Neuronal stem cell (in vitro differentiated cells): ENCODE data around the gene FAM83E.

Experiments used
- DNase-seq: peaks from one replicate; pipeline ENCODE4 v3.0.0-alpha.2; 2013; ENCODE audit warnings: low spot score
- H2AFZ ChIP-seq: one replicate; pipeline ENCODE4 v1.6.1; 2013; ENCODE audit warnings: mild to moderate bottlenecking, low read length, inconsistent platforms
- H2AK5ac ChIP-seq: 2 replicates; pipeline ENCODE4 v1.6.1; 2013; ENCODE audit warnings: low read depth, mild to moderate bottlenecking, inconsistent platforms, low read length, moderate library complexity, mixed read lengths
- H2BK120ac ChIP-seq: 2 replicates; pipeline ENCODE4 v1.6.1; 2013; ENCODE audit warnings: low read depth, mild to moderate bottlenecking, inconsistent platforms, low read length, moderate library complexity, mixed read lengths
- H2BK12ac ChIP-seq: one replicate; pipeline ENCODE4 v1.6.1; 2013; ENCODE audit warnings: low read length, inconsistent platforms
- H2BK15ac ChIP-seq: 2 replicates; pipeline ENCODE4 v1.6.1; 2013; ENCODE audit warnings: mild to moderate bottlenecking, low read length, inconsistent platforms, mixed read lengths
- H2BK5ac ChIP-seq: one replicate; pipeline ENCODE4 v1.6.1; 2013; ENCODE audit warnings: inconsistent platforms, mild to moderate bottlenecking, low read length, moderate library complexity
- H3K14ac ChIP-seq: one replicate; pipeline ENCODE4 v1.6.1; 2013; ENCODE audit warnings: low read length, inconsistent platforms
- H3K18ac ChIP-seq: 2 replicates; pipeline ENCODE4 v1.6.1; 2013; ENCODE audit warnings: low read length, inconsistent platforms
- H3K23ac ChIP-seq: 2 replicates; pipeline ENCODE4 v1.6.1; 2013; ENCODE audit warnings: low read depth, mild to moderate bottlenecking, mixed read lengths, low read length, inconsistent platforms; ENCODE audit not compliant: poor library complexity
- H3K27ac ChIP-seq: replicated peaks from 3 replicates; pipeline ENCODE4 v1.5.1; 2013; ENCODE audit warnings: low read length, inconsistent platforms
- H3K27me3 ChIP-seq, 3 experiments: 2 replicates each; pipeline ENCODE4 v1.6.1; 2013; ENCODE audit warnings: low read length in 3 of 3, mild to moderate bottlenecking in 2 of 3, inconsistent platforms in 1 of 3, low read depth in 1 of 3, mixed read lengths in 1 of 3, moderate library complexity in 1 of 3; ENCODE audit not compliant: control insufficient read depth in 3 of 3, insufficient read depth in 3 of 3
- H3K36me3 ChIP-seq, 2 donors: replicated peaks in 1 of 2; 2 replicates each; pipeline ENCODE4 v1.6.1; 2013; ENCODE audit warnings: low read length in 2 of 2; ENCODE audit not compliant: control insufficient read depth in 2 of 2, insufficient read depth in 2 of 2
- H3K4ac ChIP-seq: 2 replicates; pipeline ENCODE4 v1.6.1; 2013; ENCODE audit warnings: inconsistent platforms, mild to moderate bottlenecking, low read length, moderate library complexity
- H3K4me1 ChIP-seq, 2 donors: 1 replicate in 1 of 2; 2 replicates in 1 of 2; pipeline ENCODE4 v1.6.1; 2013; ENCODE audit warnings: low read length in 2 of 2, low read depth in 1 of 2; ENCODE audit not compliant: control insufficient read depth in 2 of 2, insufficient read depth in 1 of 2
- H3K4me2 ChIP-seq: one replicate; pipeline ENCODE4 v1.6.1; 2013; ENCODE audit warnings: mild to moderate bottlenecking, low read length, inconsistent platforms; ENCODE audit not compliant: insufficient read depth, poor library complexity, severe bottlenecking
- H3K4me3 ChIP-seq, 2 donors: 2 replicates each; pipeline ENCODE4 v1.5.1; 2013; ENCODE audit warnings: low read length in 2 of 2, mild to moderate bottlenecking in 2 of 2, inconsistent platforms in 1 of 2, moderate library complexity in 1 of 2
- H3K79me1 ChIP-seq: one replicate; pipeline ENCODE4 v1.6.1; 2013; ENCODE audit warnings: low read depth, mild to moderate bottlenecking, inconsistent platforms, low read length, moderate library complexity
- H3K9ac ChIP-seq: one replicate; pipeline ENCODE4 v1.6.1; 2013; ENCODE audit warnings: mild to moderate bottlenecking, low read depth, low read length, inconsistent platforms; ENCODE audit not compliant: poor library complexity
- H3K9me3 ChIP-seq, 2 donors: replicated peaks in 1 of 2; 2 replicates each; pipeline versions ENCODE3 to v1.6.1; 2013; ENCODE audit warnings: low read length in 2 of 2, mild to moderate bottlenecking in 2 of 2, inconsistent platforms in 1 of 2, low read depth in 1 of 2, mixed read lengths in 1 of 2, moderate library complexity in 1 of 2; ENCODE audit not compliant: control insufficient read depth in 2 of 2, insufficient read depth in 1 of 2
- H4K8ac ChIP-seq: one replicate; pipeline ENCODE4 v1.6.1; 2013; ENCODE audit warnings: low read depth, mild to moderate bottlenecking, inconsistent platforms, low read length, moderate library complexity
- H4K91ac ChIP-seq: one replicate; pipeline ENCODE4 v1.6.1; 2013; ENCODE audit warnings: low read length, low read depth, mild to moderate bottlenecking, inconsistent platforms; ENCODE audit not compliant: poor library complexity
- WGBS, 2 donors: extraction: QIAGEN DNeasy Blood & Tissue Kit; methylation state at CpG; one replicate each; pipeline ENCODE4 v1.1.7; 2013; ENCODE audit warnings: missing lambda C conversion rate in 2 of 2, mixed read lengths in 1 of 2; ENCODE audit not compliant: insufficient read length in 2 of 2, insufficient replicate concordance in 1 of 2; ENCODE audit errors: extremely low coverage in 2 of 2; 5-methylcytosine and 5-hydroxymethylcytosine counted together

Gene FAM83E

DNA sequence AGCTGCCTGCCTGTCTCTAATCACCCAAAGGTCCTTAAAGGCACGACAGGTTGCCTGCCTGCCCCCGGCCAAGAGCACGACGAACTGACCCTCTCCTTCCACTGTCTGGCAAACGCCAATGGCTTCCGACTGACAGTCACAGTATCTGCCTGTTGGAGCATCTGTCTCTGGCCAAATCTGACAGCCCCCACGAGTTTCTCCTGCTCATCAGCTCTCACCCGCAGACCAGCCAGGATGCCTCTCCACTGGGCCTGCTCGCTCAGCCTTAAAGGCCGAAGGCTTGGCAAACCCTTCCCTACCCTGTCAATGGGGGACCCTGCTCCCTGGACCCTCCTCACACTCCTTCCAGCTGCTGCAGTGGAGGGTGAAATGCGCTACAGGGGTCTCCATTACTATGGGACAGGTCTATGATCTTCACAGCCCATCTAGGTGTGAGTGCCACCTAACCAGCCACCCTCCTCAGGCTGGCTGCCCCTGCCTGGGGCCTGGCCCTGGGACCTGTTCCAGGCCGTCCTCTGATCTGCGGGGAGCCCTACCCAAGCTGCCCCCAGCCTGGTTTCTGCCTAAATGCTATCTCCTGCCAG, 932 bp downstream of the FAM83E start:
- H3K4ac ChIP-seq = peak overlapping the region; percentile 53
- peak overlapping the region; percentile 95 for H3K23ac ChIP-seq
- H3K27ac ChIP-seq = peak overlapping the region; percentile 81
- H4K91ac ChIP-seq = no peak overlapping the region
- peak overlapping the region; percentile 77 for H2BK5ac ChIP-seq
- H3K9ac ChIP-seq = peak overlapping the region; percentile 53
- no peak overlapping the region for H3K4me3 ChIP-seq
- peaks cover 9% of the 10 kb centered on the region for H3K79me1 ChIP-seq
- peak overlapping the region; percentile 94 for H2BK12ac ChIP-seq
- no peaks in the 10 kb centered on the region for H3K27me3 ChIP-seq
- peak overlapping the region; percentile 76 for H3K14ac ChIP-seq
- H2BK15ac ChIP-seq = peak overlapping the region; percentile 34
- no peak overlapping the region for H2AFZ ChIP-seq
- H2BK120ac ChIP-seq = peak overlapping the region; percentile 72
- H4K8ac ChIP-seq = peak overlapping the region; percentile 86
- H3K4me1 ChIP-seq = peaks cover 8 to 27% of the 10 kb centered on the region in 2 donors
- no peaks in the 10 kb centered on the region for H3K9me3 ChIP-seq
- H3K36me3 ChIP-seq = peaks cover 27 to 34% of the 10 kb centered on the region in 2 donors
- DNase-seq = no peak
- H2AK5ac ChIP-seq = peak overlapping the region; percentile 97
- WGBS, 2 donors = no CpG with 5 or more reads among the region's 13 CpGs
- H3K4me2 ChIP-seq = no peak overlapping the region
- peak overlapping the region; percentile 89 for H3K18ac ChIP-seq

DNA sequence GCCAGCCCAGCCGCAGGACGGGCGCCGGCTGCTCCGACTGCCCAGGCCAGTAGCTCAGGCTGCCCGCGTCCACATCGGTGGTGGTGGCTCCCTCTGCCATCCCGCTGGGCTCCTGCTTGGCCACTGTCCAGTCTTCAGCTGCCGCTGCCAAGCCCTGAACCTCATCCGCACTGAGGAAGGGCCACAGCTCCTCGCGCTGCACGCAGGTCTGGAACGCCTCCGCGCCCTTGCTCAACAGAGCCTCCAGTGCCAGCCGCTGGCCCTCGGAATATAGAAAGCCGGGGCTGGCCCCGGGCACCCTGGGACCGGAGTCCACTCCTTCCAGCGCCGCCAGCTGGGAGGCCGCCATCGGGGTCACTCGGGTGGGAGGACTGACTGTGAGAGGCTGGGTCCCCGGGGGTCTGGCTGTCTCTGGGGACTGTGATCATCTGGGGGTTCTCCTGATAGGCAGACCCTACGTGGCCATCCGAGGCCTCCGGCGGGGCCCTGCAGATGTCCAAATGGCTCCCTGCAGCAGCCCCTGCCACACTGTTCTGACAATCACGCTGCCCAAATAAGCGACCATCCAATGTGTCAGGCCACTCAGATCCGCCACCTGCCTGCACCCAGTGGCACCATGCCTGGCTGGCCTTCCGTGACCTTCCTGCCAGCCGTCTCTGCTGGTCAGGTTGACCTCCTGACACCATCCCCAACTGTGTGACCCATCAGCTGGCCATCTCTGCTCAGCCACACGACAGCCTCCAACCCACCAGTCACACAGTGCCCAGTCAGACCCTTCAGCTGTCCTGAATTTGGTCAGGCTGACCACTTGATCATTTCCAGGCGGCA, 1.6 kb downstream of the FAM83E start:
- H3K27ac ChIP-seq = peak overlapping the region; percentile 81

DNA sequence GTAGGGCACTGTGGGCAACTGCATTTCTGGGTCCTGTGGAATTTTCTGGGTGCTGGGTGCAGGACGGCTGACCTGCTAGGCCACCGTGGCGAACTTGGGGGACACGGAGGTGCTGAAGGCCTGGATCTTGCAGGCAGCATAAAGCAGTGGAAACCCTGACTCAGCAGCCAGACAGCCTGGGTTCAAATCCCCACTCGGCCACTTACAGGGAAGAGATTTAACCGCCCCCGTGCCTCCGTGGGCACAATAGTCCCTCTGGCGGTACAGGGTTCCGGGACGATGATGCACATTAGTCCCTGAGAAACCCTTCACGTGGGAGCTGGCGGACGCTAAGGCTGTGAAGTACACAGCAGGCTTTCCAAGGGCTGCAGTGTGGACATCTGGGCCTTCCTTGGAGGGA, 3.0 kb downstream of the FAM83E start:
- H3K14ac ChIP-seq = no peak overlapping the region
- H3K4me3 ChIP-seq = no peak overlapping the region
- H3K36me3 ChIP-seq = peaks cover 18 to 22% of the 10 kb centered on the region in 2 donors
- DNase-seq = no peak
- H2BK120ac ChIP-seq = no peak overlapping the region
- H4K8ac ChIP-seq = no peak overlapping the region
- H3K27me3 ChIP-seq = no peaks in the 10 kb centered on the region
- peaks cover 6% of the 10 kb centered on the region for H3K79me1 ChIP-seq
- no CpG with 5 or more reads among the region's 14 CpGs for WGBS, 2 donors
- peak overlapping the region; percentile 65 for H3K23ac ChIP-seq
- H3K27ac ChIP-seq = no peak overlapping the region
- no peaks in the 10 kb centered on the region for H3K9me3 ChIP-seq
- H2AK5ac ChIP-seq = peak overlapping the region; percentile 75
- H2AFZ ChIP-seq = no peak overlapping the region
- no peak overlapping the region for H2BK15ac ChIP-seq
- peaks cover 0 to 20% of the 10 kb centered on the region in 2 donors for H3K4me1 ChIP-seq
- H3K18ac ChIP-seq = no peak overlapping the region
- no peak overlapping the region for H3K9ac ChIP-seq
- H4K91ac ChIP-seq = no peak overlapping the region
- peak overlapping the region; percentile 42 for H2BK5ac ChIP-seq
- peak overlapping the region; percentile 46 for H2BK12ac ChIP-seq
- H3K4me2 ChIP-seq = peak overlapping the region; percentile 2
- no peak overlapping the region for H3K4ac ChIP-seq

More for the DNA sequence above, 1.6 kb downstream of the FAM83E start:
- Histone ChIP-seq H2AK5ac (peak overlapping the region; percentile 97), H2AFZ (no peak overlapping the region), H3K4ac (no peak overlapping the region), H3K14ac (peak overlapping the region; percentile 31), H2BK5ac (peak overlapping the region; percentile 77), H4K91ac (no peak overlapping the region), H2BK12ac (peak overlapping the region; percentile 94), H3K23ac (peak overlapping the region; percentile 65), H3K27me3 (no peaks in the 10 kb centered on the region), H3K4me3 (no peak overlapping the region), H3K36me3 (peaks cover 27 to 34% of the 10 kb centered on the region in 2 donors), H3K18ac (peak overlapping the region; percentile 28), H4K8ac (no peak overlapping the region), H2BK120ac (peak overlapping the region; percentile 72), H3K9ac (peak overlapping the region; percentile 90), H2BK15ac (peak overlapping the region; percentile 85), H3K4me1 (peaks cover 8 to 27% of the 10 kb centered on the region in 2 donors), H3K4me2 (no peak overlapping the region), H3K79me1 (peaks cover 9% of the 10 kb centered on the region), H3K9me3 (no peaks in the 10 kb centered on the region)
- no CpG with 5 or more reads among the region's 39 CpGs for WGBS, 2 donors
- DNase-seq = no peak

DNA sequence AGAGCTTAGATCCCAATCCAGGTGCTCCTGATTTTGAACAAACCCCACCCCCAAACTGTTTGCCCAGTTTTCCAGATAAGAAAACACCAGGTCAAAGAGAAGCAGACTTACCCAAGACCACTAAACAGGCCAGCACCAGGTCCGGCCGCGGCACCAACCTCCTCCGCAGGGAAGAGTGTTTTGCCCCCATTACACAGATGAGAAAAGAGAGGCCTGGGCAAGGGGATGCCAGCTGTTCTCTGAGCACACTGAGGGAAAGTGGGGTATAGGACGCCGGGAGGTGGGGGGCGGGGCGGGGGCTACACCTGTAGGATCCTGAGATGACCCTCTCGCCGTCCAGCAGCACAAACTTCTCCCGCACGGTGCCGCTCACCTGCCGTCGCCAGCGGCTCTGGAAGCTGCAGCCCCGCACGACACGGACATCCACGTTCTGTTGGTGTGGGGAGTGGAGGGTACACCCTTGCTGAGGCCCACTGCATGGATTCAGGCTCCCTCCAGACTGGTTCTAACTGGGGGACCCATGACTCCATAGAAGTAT, 5.2 kb downstream of the FAM83E start:
- peak overlapping the region; percentile 81 for H2AK5ac ChIP-seq
- H3K79me1 ChIP-seq = no peaks in the 10 kb centered on the region
- no peaks in the 10 kb centered on the region for H3K9me3 ChIP-seq
- H2BK15ac ChIP-seq = peak overlapping the region; percentile 67
- peak overlapping the region in 1 of 2 donors; percentile 64 for H3K4me3 ChIP-seq
- no peak overlapping the region for H4K91ac ChIP-seq
- no peaks in the 10 kb centered on the region for H3K27me3 ChIP-seq
- H3K14ac ChIP-seq = no peak overlapping the region
- H2BK12ac ChIP-seq = peak overlapping the region; percentile 90
- no peak overlapping the region for H2BK5ac ChIP-seq
- no peak overlapping the region for H4K8ac ChIP-seq
- H3K27ac ChIP-seq = no peak overlapping the region
- peaks cover 0 to 11% of the 10 kb centered on the region in 2 donors for H3K4me1 ChIP-seq
- no peak overlapping the region for H2AFZ ChIP-seq
- no peak for DNase-seq
- H3K4me2 ChIP-seq = no peak overlapping the region
- no peak overlapping the region for H3K18ac ChIP-seq
- WGBS, 2 donors = no CpG with 5 or more reads among the region's 20 CpGs
- no peak overlapping the region for H2BK120ac ChIP-seq
- no peak overlapping the region for H3K4ac ChIP-seq
- H3K9ac ChIP-seq = peak overlapping the region; percentile 50
- H3K36me3 ChIP-seq = no peaks in the 10 kb centered on the region
- peak overlapping the region; percentile 65 for H3K23ac ChIP-seq
